Measurements from ENCODE around the gene COG2.

DNA sequence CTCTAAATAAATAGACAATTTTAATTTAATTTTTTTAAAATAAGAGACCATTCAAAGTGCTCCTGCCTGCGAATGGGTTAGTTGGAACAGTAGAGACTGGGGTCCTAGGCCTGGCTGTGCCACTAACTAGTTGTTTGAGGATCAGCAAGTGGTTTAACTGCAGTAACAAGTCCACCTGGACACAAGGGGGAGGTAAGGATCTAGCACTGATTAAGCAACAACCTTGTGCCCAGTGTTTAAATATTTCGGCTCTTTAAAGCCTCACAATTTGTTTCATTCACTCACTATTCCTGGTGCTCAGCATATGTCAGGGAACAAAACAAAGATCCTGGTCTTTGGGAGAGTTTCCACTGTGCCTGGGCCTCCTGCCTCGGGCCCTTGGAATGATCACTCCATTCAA, 73.2 kb downstream of the COG2 start:
- TF ChIP-seq, protein P1, sequence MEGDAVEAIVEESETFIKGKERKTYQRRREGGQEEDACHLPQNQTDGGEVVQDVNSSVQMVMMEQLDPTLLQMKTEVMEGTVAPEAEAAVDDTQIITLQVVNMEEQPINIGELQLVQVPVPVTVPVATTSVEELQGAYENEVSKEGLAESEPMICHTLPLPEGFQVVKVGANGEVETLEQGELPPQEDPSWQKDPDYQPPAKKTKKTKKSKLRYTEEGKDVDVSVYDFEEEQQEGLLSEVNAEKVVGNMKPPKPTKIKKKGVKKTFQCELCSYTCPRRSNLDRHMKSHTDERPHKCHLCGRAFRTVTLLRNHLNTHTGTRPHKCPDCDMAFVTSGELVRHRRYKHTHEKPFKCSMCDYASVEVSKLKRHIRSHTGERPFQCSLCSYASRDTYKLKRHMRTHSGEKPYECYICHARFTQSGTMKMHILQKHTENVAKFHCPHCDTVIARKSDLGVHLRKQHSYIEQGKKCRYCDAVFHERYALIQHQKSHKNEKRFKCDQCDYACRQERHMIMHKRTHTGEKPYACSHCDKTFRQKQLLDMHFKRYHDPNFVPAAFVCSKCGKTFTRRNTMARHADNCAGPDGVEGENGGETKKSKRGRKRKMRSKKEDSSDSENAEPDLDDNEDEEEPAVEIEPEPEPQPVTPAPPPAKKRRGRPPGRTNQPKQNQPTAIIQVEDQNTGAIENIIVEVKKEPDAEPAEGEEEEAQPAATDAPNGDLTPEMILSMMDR (IDR thresholded peaks at IDR 0.05), result no peak
- TF ChIP-seq POLR2A (IDR thresholded peaks at IDR 0.05), result no peak
